Hepatocyte (in vitro differentiated cells): ENCODE data around the gene PTPRH. TPM values are rescaled to one million over a fixed set of nuclear protein-coding genes. Genes with fewer than 3 reads are reported as not detected.

Experiments
- DNase-seq: peaks from one replicate; pipeline ENCODE4 v3.0.0-alpha.2; 2016; ENCODE audit warnings: low spot score
- H2AFZ ChIP-seq: fragments of 200-600 bp; sonication (generic); 2 replicates; pipeline ENCODE4 v1.6.0; 2016; ENCODE audit warnings: antibody characterized with exemption, mild to moderate bottlenecking
- H3K27ac ChIP-seq: fragments of 200-600 bp; sonication (generic); 2 replicates; pipeline ENCODE4 v1.5.1; 2016; ENCODE audit warnings: mild to moderate bottlenecking
- H3K27me3 ChIP-seq: fragments of 200-600 bp; sonication (generic); 2 replicates; pipeline ENCODE4 v1.6.1; 2016
- H3K36me3 ChIP-seq: fragments of 200-600 bp; sonication (generic); replicated peaks from 2 replicates; pipeline ENCODE4 v1.5.1; 2016; ENCODE audit warnings: low read depth; ENCODE audit not compliant: insufficient read depth
- H3K4me1 ChIP-seq: fragments of 200-600 bp; sonication (generic); 2 replicates; pipeline ENCODE4 v1.5.1; 2016; ENCODE audit warnings: mild to moderate bottlenecking, moderate library complexity; ENCODE audit not compliant: insufficient read depth
- H3K4me2 ChIP-seq: fragments of 200-600 bp; sonication (generic); 2 replicates; pipeline ENCODE4 v1.6.0; 2016
- H3K4me3 ChIP-seq: fragments of 200-600 bp; sonication (generic); 2 replicates; pipeline ENCODE4 v1.5.1; 2016; ENCODE audit warnings: mild to moderate bottlenecking
- H3K79me2 ChIP-seq: fragments of 200-600 bp; sonication (generic); 2 replicates; pipeline ENCODE4 v1.6.0; 2017; ENCODE audit warnings: mild to moderate bottlenecking
- H3K9me2 ChIP-seq: fragments of 200-600 bp; sonication (generic); replicated peaks from 2 replicates; pipeline ENCODE4 v1.6.0; 2017; ENCODE audit warnings: mild to moderate bottlenecking; ENCODE audit not compliant: insufficient read depth
- H3K9me3 ChIP-seq: fragments of 200-600 bp; sonication (generic); 2 replicates; pipeline ENCODE4 v1.5.1; 2016; ENCODE audit warnings: low read depth, mild to moderate bottlenecking
- H4K20me1 ChIP-seq: fragments of 200-600 bp; sonication (generic); 2 replicates; pipeline ENCODE4 v1.6.0; 2016; ENCODE audit warnings: mild to moderate bottlenecking; ENCODE audit not compliant: insufficient read depth, poor library complexity, severe bottlenecking
- CTCF ChIP-seq: fragments of 200-600 bp; sonication (generic); IDR thresholded peaks from 2 replicates; pipeline ENCODE4 v1.5.1; 2016; ENCODE audit warnings: antibody characterized with exemption, mild to moderate bottlenecking; ENCODE audit not compliant: poor library complexity
- EZH2 ChIP-seq: fragments of 200-600 bp; sonication (generic); IDR thresholded peaks from 2 replicates; pipeline ENCODE4 v1.6.1; 2016; ENCODE audit warnings: antibody characterized with exemption, mild to moderate bottlenecking, borderline replicate concordance
- EZH2phosphoT487 ChIP-seq: fragments of 200-600 bp; sonication (generic); IDR thresholded peaks from one replicate; pipeline ENCODE4 v1.6.1; 2018; ENCODE audit warnings: antibody characterized with exemption, mild to moderate bottlenecking, low read depth, moderate library complexity; ENCODE audit not compliant: unreplicated experiment, severe bottlenecking
- WGBS: methylation state at CpG from one replicate; pipeline ENCODE4 v1.1.6; 2016; ENCODE audit warnings: low lambda C conversion rate; ENCODE audit errors: missing lambda C conversion rate; 5-methylcytosine and 5-hydroxymethylcytosine counted together
- polyA plus RNA-seq: library from polyadenylated mRNA; unstranded; fragments of >200 nt; fragmentation: Nextera tagmentation; extraction: Ambion mirVana; gene quantifications from 2 replicates; pipeline ENCODE4 v1.2.1, GENCODE V29; 2016
- total RNA-seq: library from RNA; depleted of rRNA; stranded (reverse); fragments of >200 nt; gene quantifications from 2 replicates; pipeline ENCODE4 v1.2.3, GENCODE V29; 2014

PTPRH gene
- total and polyA plus RNA-seq, 2 experiments from 2014 or later = 7.3 to 30.9 TPM

DNA sequence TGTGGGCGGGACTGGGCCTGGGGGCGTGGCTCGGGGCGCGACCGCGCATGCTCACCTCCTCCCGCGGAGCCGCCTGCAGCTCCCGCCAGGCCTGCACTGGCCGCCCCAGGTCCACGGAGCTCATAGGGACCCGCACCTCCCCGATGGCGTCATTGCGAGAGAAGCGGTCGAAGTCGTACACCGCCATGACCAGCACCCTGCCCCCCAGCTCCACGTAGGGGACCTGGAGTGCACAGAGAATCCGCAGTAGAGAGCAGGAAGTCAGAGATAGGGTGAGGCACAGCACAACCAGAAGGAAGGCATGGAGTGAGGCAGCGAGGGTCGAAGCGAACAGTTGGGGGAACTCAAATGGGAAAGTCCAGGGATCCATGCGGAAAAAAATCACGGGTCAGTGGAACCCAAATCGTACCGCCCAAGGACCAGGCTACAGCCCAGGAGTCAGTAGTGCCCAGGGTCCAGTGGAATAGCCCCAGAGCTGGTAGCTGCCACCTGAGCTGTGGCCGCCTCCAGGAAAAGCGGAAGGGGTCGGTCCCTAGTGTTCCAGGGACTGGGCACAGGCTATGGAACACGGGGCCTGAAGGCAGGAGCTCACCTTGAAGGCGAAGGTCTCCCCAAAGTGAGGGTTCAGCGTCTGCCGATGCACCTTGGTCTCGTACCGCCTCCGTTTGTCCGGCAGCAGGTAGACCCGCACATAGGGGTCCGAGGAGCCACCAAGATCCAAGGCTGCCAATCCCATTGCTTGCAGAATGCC is 34.0 kb downstream of the PTPRH start:
- no peaks in the 10 kb centered on the region for H4K20me1 ChIP-seq
- no peaks in the 10 kb centered on the region for H3K36me3 ChIP-seq
- peaks cover 23% of the 10 kb centered on the region for H3K4me1 ChIP-seq
- no peak overlapping the region for H3K4me3 ChIP-seq
- no peak for DNase-seq
- no peak overlapping the region for H3K27ac ChIP-seq
- no peak overlapping the region for H2AFZ ChIP-seq
- no peaks in the 10 kb centered on the region for H3K79me2 ChIP-seq
- peaks cover 73% of the 10 kb centered on the region for H3K27me3 ChIP-seq
- TF ChIP-seq EZH2phosphoT487 = no peak
- no peak for TF ChIP-seq CTCF
- TF ChIP-seq EZH2 = no peak
- no peak overlapping the region for H3K4me2 ChIP-seq
- H3K9me2 ChIP-seq = no peaks in the 10 kb centered on the region
- 84% methylated on average over 43 of the region's 43 CpGs for WGBS
- H3K9me3 ChIP-seq = no peaks in the 10 kb centered on the region

GRCh38 chr19:55174425-55175116 is 34.7 kb downstream of the PTPRH start:
- H3K4me2 ChIP-seq = peak overlapping the region; percentile 88
- H3K9me3 ChIP-seq = no peaks in the 10 kb centered on the region
- TF ChIP-seq EZH2phosphoT487 (no peak), CTCF (no peak), EZH2 (no peak)
- H3K9me2 ChIP-seq = no peaks in the 10 kb centered on the region
- peaks cover 16% of the 10 kb centered on the region for H3K4me1 ChIP-seq
- no peaks in the 10 kb centered on the region for H3K79me2 ChIP-seq
- H4K20me1 ChIP-seq = no peaks in the 10 kb centered on the region
- H2AFZ ChIP-seq = no peak overlapping the region
- H3K27ac ChIP-seq = no peak overlapping the region
- H3K4me3 ChIP-seq = no peak overlapping the region
- WGBS = 75% methylated on average over 21 of the region's 21 CpGs
- DNase-seq = no peak
- peaks cover 76% of the 10 kb centered on the region for H3K27me3 ChIP-seq
- H3K36me3 ChIP-seq = no peaks in the 10 kb centered on the region

DNA sequence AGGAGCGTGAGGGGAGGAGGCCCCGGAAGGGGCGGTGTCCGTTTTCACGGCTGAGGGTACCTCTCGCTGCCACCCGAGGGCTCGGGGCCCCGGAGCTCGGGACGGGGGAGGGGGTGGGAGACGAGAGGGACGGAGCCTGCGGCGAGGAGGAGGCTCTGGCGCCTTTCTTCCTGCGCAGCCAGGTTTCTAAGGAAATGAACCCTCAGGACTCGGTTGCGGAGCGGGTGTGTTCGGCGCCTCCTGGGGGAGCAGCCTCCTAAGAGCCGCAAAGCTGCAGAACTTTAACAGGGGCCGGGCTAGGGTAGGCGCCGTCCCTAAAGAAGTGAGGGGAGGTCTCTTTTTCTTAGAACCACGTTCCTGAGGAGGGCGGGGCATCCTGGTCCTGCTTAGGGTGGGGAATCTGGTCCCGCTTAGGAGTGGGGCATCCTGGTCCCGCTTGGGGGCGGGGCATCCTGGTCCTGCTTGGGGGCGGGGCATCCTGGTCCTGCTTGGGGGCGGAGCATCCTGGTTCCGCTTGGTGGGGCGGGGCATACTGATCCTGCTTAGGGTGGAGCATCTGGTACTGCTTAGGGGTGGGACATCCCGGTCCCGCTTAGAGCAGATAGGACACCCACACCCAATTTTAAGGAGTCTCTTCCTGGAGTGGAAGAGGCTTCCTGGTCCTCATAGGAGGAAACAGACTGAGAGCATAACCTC is 35.4 kb downstream of the PTPRH start:
- no peaks in the 10 kb centered on the region for H3K9me3 ChIP-seq
- H3K9me2 ChIP-seq = no peaks in the 10 kb centered on the region
- no peak overlapping the region for H3K27ac ChIP-seq
- peak overlapping the region; percentile 88 for H3K4me2 ChIP-seq
- H3K79me2 ChIP-seq = no peaks in the 10 kb centered on the region
- no peaks in the 10 kb centered on the region for H3K36me3 ChIP-seq
- DNase-seq = peak; percentile 56
- H3K27me3 ChIP-seq = peaks cover 83% of the 10 kb centered on the region
- peak overlapping the region; percentile 74 for H2AFZ ChIP-seq
- 1% methylated on average over 21 of the region's 37 CpGs for WGBS
- H4K20me1 ChIP-seq = no peaks in the 10 kb centered on the region
- peaks cover 9% of the 10 kb centered on the region for H3K4me1 ChIP-seq
- H3K4me3 ChIP-seq = peak overlapping the region; percentile 49
- TF ChIP-seq EZH2phosphoT487 (no peak), CTCF (no peak), EZH2 (no peak)
